ENCODE measurements around the gene IPO13.
A peak's percentile ranks its signal among the peaks of the same experiment; 100 is the strongest.

Gene IPO13

GRCh38 chr1:43980255-43981134 lies 33.7 kb downstream of the IPO13 start:
- no peaks in the 10 kb centered on the region for H3K9me3 ChIP-seq
- peak overlapping the region; percentile 2 for H3K27ac ChIP-seq
- peaks cover 76 to 78% of the 10 kb centered on the region in 2 experiments for H3K4me1 ChIP-seq (ENCODE audit: control insufficient read depth in 1 of 2, insufficient read depth in 1 of 2, low read depth in 1 of 2, low read length in 1 of 2)
- H3K4me3 ChIP-seq (ENCODE audit: low read depth in 1 of 2, low read length in 1 of 2), result peak overlapping the region in 1 of 2 experiments; percentile 64
- TF ChIP-seq CTCF (IDR thresholded peaks at IDR 0.05), result no peak
- peaks cover 30% of the 10 kb centered on the region for H3K36me3 ChIP-seq
- peaks cover 13% of the 10 kb centered on the region for H3K27me3 ChIP-seq

- Histone ChIP-seq H3K27ac (no peak overlapping the region), H3K4me3 (ENCODE audit: low read depth in 1 of 2, low read length in 1 of 2) (no peak overlapping the region), H3K36me3 (peaks cover 26% of the 10 kb centered on the region), H3K9me3 (no peaks in the 10 kb centered on the region), H3K27me3 (peaks cover 13% of the 10 kb centered on the region), H3K4me1 (ENCODE audit: control insufficient read depth in 1 of 2, insufficient read depth in 1 of 2, low read depth in 1 of 2, low read length in 1 of 2) (peaks cover 71% of the 10 kb centered on the region in 2 experiments)
- TF ChIP-seq CTCF (IDR thresholded peaks at IDR 0.05), result no peak
Observed at GRCh38 chr1:43981135-43981491, 34.4 kb downstream of the IPO13 start.

GRCh38 chr1:43981636-43982035 lies 34.9 kb downstream of the IPO13 start:
- Histone ChIP-seq H3K4me1 (ENCODE audit: control insufficient read depth in 1 of 2, insufficient read depth in 1 of 2, low read depth in 1 of 2, low read length in 1 of 2) (peaks cover 66% of the 10 kb centered on the region in 2 experiments), H3K36me3 (peaks cover 21% of the 10 kb centered on the region), H3K4me3 (ENCODE audit: low read depth in 1 of 2, low read length in 1 of 2) (no peak overlapping the region), H3K9me3 (no peaks in the 10 kb centered on the region), H3K27me3 (peaks cover 13% of the 10 kb centered on the region), H3K27ac (no peak overlapping the region)
- TF ChIP-seq CTCF (IDR thresholded peaks at IDR 0.05), result no peak

GRCh38 chr1:43982241-43982640 lies 35.5 kb downstream of the IPO13 start:
- Histone ChIP-seq H3K27ac (peak overlapping the region; percentile 85), H3K4me3 (ENCODE audit: low read depth in 1 of 2, low read length in 1 of 2) (peak overlapping the region; percentile 31 to 45), H3K9me3 (no peaks in the 10 kb centered on the region), H3K4me1 (ENCODE audit: control insufficient read depth in 1 of 2, insufficient read depth in 1 of 2, low read depth in 1 of 2, low read length in 1 of 2) (peaks cover 60% of the 10 kb centered on the region in 2 experiments), H3K27me3 (peaks cover 13% of the 10 kb centered on the region), H3K36me3 (peaks cover 15% of the 10 kb centered on the region)
- TF ChIP-seq CTCF (IDR thresholded peaks at IDR 0.05), result no peak

GRCh38 chr1:43982808-43983207 lies 36.1 kb downstream of the IPO13 start:
- TF ChIP-seq CTCF (IDR thresholded peaks at IDR 0.05), result no peak
- peaks cover 13% of the 10 kb centered on the region for H3K27me3 ChIP-seq
- peak overlapping the region; percentile 85 for H3K27ac ChIP-seq
- H3K9me3 ChIP-seq, result no peaks in the 10 kb centered on the region
- H3K4me1 ChIP-seq (ENCODE audit: control insufficient read depth in 1 of 2, insufficient read depth in 1 of 2, low read depth in 1 of 2, low read length in 1 of 2), result peaks cover 54% of the 10 kb centered on the region in 2 experiments
- peaks cover 9% of the 10 kb centered on the region for H3K36me3 ChIP-seq
- peak overlapping the region; percentile 31 to 45 for H3K4me3 ChIP-seq (ENCODE audit: low read depth in 1 of 2, low read length in 1 of 2)

All from neutrophil (primary cell).